CD4-positive, alpha-beta T cell treated with Interleukin-4 for 4 hours (primary cell): ENCODE data around the gene TRIM10.
"Not testable (repeated sequence)": the region's sequence is repeated elsewhere in the genome, so short reads cannot be mapped to it uniquely, and the experiment has no call there.

Experiments used
- DNase-seq: peaks from one replicate; pipeline ENCODE4 v3.0.0-alpha.2; 2020

The TRIM10 gene

DNA sequence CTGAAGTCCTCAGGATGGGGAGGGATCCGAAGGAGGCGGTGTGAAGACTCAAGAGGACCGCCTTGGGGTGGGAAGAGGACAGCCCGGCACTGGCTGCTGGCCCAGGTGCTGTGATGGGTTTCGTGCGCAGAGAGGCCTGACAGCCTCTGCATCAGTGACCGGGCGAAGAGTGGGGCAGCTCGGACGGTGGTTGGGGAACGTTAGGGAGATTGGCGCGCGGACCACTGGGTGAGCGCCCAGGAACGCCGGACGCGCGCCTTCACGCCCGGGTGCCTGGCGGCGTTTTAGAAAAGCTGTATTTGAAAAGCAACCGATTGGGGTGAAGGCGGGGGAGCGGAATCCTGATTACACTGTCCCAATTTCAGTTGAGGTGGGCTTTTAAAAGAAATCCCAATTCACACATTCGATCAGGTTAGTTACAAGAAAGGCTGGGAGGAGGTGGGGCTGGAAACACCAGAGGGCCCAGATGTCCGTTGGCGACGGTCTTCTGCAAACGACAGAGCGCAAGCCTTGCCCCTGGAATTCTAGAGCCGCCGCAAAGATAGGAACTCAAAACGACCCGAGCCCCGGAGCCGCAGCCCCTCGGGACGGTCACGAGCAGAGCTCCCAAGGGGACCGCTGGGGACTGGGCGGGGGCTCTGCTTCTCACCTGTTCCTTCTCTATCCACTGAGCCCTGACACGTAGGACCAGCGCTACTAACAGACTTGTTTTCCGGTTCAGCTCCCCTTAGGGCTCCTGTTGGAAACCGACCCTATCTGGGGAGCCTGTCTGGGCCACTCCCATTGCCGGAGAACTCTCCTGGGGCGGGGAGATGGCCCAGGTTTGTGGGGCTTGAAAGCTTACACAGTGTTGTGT, 33.5 kb downstream of the TRIM10 start:
- no peak for DNase-seq

DNA sequence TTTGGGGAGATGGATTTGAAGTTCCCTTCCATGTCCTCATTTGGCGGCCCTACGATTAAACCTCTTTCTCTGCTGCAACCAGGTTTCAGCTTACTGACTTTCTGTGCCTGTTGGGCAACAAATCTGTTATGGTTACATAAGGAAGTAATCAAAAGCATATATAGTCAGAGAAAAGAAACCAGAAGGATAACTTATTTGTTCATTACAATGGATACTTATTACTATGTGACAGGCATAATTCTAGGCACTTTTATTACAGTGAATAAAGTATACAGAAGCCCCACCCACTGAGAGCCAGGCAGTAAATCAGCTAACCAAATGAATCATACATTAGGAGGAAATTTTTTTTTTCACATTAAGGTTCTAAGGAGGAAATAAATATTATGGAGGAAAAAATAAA, 38.5 kb downstream of the TRIM10 start:
- no peak for DNase-seq

DNA sequence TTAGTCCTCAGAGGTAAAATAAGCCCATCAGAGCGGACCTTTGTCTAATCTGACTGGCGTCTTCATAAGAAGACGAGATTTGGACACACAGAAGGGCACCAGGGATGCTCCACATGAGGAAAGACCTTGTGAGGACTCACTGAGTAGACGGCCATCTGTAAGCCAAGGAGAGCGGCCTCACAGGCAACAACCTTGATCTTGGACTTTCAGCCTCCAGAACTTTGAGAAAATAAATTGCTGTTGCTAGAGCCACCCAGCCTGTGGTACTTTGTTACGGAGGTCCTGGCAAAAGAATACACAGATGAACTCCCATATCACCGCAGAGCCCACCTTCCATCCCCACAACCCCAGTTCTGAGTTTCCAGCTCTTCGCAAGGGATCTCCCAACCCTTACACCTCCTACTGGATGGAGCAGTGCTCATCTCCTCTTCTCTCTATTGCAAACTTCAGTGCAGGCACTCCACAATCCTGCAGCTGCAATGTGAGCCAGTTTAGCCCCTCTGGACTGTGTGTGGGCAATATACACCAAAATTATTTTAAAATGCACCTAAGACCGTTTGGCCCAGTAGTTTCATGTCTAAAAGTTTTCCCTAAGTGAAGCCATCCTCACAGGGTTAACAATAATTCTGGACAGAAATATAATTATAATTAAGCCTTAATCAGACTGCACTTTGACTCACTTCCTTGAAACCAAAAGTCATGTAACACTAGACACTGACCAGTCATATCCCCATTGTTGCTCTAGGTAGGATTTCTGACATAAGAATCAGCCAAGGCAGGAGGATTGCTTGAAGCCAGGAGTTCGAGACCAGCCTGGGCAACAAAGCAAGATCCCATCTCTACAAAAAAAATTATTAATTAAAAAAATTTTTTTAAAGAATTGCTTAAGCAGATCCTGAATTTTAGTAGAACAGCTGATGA, 39.3 kb downstream of the TRIM10 start:
- DNase-seq, result no peak

DNA sequence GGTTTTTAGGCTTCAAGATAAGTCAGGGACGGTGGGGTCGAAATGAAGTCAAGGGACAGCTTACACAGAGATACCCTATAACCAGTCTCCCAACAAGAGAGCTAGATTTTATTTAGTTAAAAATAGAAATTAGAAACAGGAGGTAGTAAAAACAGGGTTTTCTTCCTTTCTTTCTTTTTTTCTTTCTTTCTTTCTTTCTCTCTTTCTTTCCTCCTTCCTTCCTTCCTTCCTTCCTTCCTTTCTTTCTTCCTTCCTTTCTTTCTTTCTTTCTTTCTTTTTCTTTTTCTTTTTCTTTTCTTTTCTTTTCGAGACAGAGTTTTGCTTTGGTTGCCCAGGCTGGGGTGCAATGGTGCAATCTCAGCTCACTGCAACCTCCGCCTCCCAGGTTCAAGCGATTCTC, 42.3 kb downstream of the TRIM10 start:
- not testable (repeated sequence) for DNase-seq

- DNase-seq, result no peak
Measured at GRCh38 chr6:30116724-30117123, 44.3 kb downstream of the TRIM10 start.

DNA sequence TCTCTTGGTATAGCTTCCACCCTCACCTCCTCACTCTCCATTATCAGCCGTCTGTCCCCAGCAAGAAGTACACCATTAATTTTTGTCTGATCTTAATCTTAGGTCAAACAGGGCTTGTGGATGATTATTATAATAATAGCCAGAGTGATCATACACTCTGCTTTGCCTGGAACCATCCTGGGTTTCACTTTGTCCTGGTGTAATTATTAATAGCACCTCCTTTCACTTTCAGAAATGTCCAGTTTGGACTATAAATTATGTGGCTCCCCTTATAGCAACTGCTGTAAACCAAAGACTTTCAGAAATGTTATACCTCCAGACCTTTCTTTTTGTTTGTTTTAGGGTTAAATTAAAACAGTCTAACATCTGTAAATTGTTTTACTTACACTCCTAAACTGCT, 47.2 kb downstream of the TRIM10 start:
- no peak for DNase-seq

GRCh38 chr6:30113003-30113759, 47.8 kb downstream of the TRIM10 start, which contains the start of gene TRIM31:
Gene TRIM31 (minus strand): TSS chr6:30113090. CDS start chr6:30112805, 285 bp downstream.
- no peak for DNase-seq

GRCh38 chr6:30112402-30112994, 48.5 kb downstream of the TRIM10 start:
- no peak for DNase-seq

DNA sequence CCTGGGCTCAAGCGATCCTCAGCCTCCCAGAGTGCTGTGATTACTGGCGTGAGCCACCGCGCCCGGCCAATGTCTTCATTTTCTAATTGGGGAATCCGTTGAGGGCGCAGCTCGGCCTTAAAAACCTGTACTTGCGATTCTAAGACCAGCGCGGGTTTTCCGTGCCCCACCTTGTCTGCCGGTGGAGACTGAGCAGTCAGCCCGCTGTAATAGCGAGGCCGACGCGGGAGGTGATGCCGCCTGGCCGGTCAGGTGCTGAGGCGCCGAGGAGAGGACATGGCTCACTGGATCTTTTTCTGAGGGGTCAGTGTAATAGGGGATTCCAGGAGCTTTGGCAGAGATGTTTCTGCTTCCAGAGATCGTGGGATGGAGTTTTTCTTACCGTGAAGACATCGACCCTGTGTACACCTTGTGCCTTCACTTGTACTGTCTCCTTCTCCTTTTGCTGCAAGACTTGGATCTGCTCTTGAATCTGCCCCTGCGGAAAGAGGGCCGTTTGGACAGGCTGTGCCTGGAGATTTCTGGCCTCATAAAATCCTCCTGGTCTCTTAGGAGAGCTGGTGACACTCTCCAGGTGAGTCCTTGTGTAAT, 49.6 kb downstream of the TRIM10 start:
- no peak for DNase-seq

GRCh38 chr6:30104661-30105060, 56.4 kb downstream of the TRIM10 start:
- DNase-seq, result no peak

GRCh38 chr6:30103872-30104179, 57.2 kb downstream of the TRIM10 start:
- DNase-seq, result no peak

DNA sequence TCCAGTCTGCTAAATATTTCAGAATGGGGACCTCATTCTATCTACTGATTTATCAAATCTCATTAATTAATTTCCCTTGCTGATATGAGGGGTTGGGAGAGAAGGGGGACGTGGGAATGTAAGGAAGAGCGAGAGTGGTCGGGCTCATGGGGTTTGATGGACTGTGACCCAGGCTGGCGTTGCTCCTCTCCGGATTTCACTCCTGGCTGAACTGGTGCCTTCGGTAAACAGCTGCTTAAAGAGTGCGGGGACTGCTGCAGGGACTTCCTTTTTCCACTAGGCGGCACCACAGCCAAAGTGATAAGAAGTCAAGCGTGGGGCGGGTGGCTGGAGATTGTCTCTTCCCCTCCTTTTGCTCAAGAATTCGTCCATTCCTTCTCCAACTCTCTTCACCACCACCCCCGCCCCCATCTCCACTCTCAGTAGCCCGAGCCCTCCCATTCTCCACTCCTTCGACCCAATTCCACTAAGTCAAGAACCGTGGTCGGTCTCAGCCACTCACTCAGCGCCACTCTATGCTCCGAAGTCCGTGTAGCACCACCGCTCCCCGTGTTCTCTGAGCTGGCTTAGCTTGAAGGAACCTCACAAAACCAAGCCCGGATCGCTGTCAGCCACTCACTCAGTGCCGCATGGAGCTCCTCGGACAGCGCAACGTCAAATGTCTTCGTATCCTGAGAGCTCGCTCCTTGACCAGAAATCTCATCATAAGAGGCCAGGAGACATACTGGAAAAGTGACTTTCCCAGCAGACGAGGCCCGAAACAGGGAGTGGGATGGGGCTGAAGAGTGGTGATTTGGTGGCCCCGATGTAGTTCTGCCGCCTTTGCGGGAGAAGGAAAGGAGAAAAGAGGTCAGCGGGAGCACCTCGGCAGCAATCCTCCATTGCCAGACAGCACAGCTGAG, 57.8 kb downstream of the TRIM10 start:
- DNase-seq, result peak; percentile 85

- DNase-seq, result no peak
Measured at GRCh38 chr6:30102414-30102969, 58.5 kb downstream of the TRIM10 start.
